Measurements from ENCODE around the gene CERS4.

- TF ChIP-seq CTCF (IDR thresholded peaks at IDR 0.05; ENCODE audit: low read length) (no peak), EZH2 (optimal IDR thresholded peaks at IDR 0.05; ENCODE audit: low read depth, low read length) (no peak), EZH2phosphoT487 (IDR thresholded peaks at IDR 0.05; ENCODE audit: low read length) (no peak)
These were observed 3.7 kb downstream of the CERS4 start for GRCh38 chr19:8212916-8213315.

Measured in MM.1S (cell line).